ENCODE measurements around the gene MUC6.

MUC6 gene

DNA sequence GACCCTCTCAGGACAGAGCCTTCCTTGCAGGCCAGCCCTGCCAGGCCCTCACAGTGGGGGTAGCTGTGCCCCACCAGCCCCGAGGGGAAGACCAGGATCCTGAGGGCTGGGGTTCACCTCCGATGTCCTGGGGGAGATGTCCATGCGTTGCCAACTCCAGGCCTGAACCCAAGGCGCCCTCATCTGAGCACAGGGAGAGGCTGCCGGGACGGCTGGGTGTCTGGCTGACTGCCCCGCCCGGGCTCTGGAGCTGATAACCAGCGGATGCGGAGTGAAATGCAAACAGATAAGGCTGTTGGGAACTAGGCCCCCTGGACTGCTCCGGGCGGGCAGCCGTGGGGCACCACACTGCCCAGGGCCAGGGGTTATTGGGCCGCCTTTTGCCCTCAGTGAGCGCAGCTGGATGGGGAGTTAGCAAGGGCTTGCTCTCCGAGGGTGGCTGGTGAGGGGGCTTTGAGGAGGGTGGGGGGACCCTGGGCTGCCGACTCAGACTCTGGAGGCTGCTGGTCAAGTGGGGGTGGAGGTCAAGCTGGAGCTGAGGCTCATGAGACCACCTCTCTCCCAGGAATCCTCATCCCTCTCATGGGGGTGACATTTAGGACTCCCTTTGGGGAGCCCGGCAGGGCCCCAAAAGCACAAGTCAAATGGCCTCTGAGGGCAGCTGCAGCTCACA lies 5.6 kb upstream of the MUC6 start:
- Histone ChIP-seq H3K9me3 (ENCODE audit: control insufficient read depth, insufficient read depth, low read length) (no peaks in the 10 kb centered on the region), H3K27ac (ENCODE audit: low read length) (no peak overlapping the region), H3K27me3 (ENCODE audit: control insufficient read depth, insufficient read depth, low read length) (no peaks in the 10 kb centered on the region)

DNA sequence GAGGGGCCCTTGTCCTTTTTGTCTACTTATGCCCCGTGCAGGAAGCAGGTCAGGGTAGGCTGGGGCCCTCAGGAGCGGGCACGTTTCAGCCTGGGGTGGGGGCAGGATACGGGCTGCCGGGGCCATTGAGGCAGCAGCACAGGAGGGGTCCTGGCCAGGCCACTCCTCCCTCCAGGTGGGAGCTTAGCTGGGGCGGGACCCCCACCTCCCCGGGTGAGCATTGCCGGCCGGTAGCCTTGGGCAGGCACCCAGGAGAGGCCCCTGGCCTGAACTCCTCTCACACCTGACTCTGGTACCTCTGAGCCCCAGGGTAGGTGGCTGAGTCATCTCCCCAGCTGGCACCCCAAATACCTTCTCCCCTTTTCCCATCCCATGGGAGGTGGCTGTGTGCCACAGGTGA lies 5.0 kb upstream of the MUC6 start:
- no peak overlapping the region for H3K27ac ChIP-seq (ENCODE audit: low read length)

More for the DNA sequence above, 5.6 kb upstream of the MUC6 start:
- WGBS (ENCODE audit: insufficient coverage, insufficient read length), result no CpG with 5 or more reads among the region's 18 CpGs
- Histone ChIP-seq H3K4me3 (ENCODE audit: low read length) (no peak overlapping the region), H3K4me1 (ENCODE audit: control insufficient read depth, insufficient read depth, low read length) (no peaks in the 10 kb centered on the region), H3K36me3 (ENCODE audit: control insufficient read depth, insufficient read depth, low read length) (no peaks in the 10 kb centered on the region)
- no peak for DNase-seq (ENCODE audit: low read depth, low spot score)

DNA sequence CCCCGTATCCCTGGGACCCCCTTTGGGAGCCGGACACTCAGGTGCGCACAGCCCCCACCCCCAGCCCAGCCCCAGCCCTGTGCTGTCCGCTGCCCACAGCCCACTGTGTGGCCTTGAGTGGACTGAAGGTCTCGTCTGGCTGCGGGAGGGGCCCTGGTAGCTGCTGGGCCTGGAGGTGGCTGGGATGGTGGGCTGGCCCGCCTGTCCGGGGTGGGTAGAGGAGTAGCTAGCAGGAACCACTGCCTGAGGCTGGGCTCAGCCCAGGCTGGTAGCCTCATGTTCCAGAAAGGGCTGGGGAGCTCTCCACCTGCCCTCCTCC lies 4.6 kb upstream of the MUC6 start:
- Histone ChIP-seq H3K36me3 (ENCODE audit: control insufficient read depth, insufficient read depth, low read length) (no peaks in the 10 kb centered on the region), H3K4me3 (ENCODE audit: low read length) (no peak overlapping the region), H3K27me3 (ENCODE audit: control insufficient read depth, insufficient read depth, low read length) (no peaks in the 10 kb centered on the region), H3K4me1 (ENCODE audit: control insufficient read depth, insufficient read depth, low read length) (no peaks in the 10 kb centered on the region), H3K27ac (ENCODE audit: low read length) (no peak overlapping the region), H3K9me3 (ENCODE audit: control insufficient read depth, insufficient read depth, low read length) (no peaks in the 10 kb centered on the region)
- DNase-seq (ENCODE audit: low read depth, low spot score), result no peak
- WGBS (ENCODE audit: insufficient coverage, insufficient read length), result no CpG with 5 or more reads among the region's 8 CpGs

More for the DNA sequence above, 5.0 kb upstream of the MUC6 start:
- Histone ChIP-seq H3K36me3 (ENCODE audit: control insufficient read depth, insufficient read depth, low read length) (no peaks in the 10 kb centered on the region), H3K27me3 (ENCODE audit: control insufficient read depth, insufficient read depth, low read length) (no peaks in the 10 kb centered on the region), H3K4me1 (ENCODE audit: control insufficient read depth, insufficient read depth, low read length) (no peaks in the 10 kb centered on the region), H3K9me3 (ENCODE audit: control insufficient read depth, insufficient read depth, low read length) (no peaks in the 10 kb centered on the region), H3K4me3 (ENCODE audit: low read length) (no peak overlapping the region)
- WGBS (ENCODE audit: insufficient coverage, insufficient read length), result no CpG with 5 or more reads among the region's 9 CpGs
- no peak for DNase-seq (ENCODE audit: low read depth, low spot score)

DNA sequence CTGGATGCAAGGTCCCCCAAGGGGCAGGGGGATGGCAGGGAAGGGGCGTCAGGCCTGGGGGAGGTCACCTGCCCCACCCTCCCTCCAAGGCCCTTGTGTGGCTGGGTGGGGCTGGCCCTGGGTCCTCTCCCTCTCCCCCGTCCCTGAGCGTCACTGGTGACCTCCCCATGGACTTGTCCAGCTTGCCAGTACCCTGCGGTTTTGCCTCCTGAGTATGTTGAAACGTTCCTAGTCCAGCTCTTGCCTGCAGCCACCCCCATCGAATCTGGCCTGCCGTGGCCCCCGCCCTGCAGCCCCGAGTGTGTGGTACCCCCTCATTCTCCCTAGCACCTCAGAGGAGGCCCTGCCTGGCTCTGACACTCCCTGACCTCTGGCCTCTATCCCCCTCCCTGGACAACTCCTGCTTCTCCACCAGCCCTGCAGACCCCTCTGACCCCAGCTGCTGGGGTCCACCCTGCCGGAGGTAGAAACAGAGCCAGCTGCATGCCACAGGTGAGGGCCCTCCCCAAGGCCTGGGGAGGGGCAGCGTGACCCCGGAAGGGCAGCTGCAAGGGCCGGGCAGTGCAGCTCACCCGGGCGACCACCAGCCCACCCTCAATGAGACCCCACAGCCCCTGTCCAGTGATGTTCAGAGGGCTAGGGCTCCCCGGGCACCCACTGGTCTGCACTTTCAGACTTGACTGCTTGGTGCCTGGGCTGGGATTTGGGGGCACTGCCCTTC lies 4.1 kb upstream of the MUC6 start:
- H3K27me3 ChIP-seq (ENCODE audit: control insufficient read depth, insufficient read depth, low read length), result no peaks in the 10 kb centered on the region
- no CpG with 5 or more reads among the region's 16 CpGs for WGBS (ENCODE audit: insufficient coverage, insufficient read length)
- no peaks in the 10 kb centered on the region for H3K4me1 ChIP-seq (ENCODE audit: control insufficient read depth, insufficient read depth, low read length)
- no peaks in the 10 kb centered on the region for H3K9me3 ChIP-seq (ENCODE audit: control insufficient read depth, insufficient read depth, low read length)
- no peak overlapping the region for H3K4me3 ChIP-seq (ENCODE audit: low read length)
- no peak overlapping the region for H3K27ac ChIP-seq (ENCODE audit: low read length)
- DNase-seq (ENCODE audit: low read depth, low spot score), result no peak
- no peaks in the 10 kb centered on the region for H3K36me3 ChIP-seq (ENCODE audit: control insufficient read depth, insufficient read depth, low read length)

DNA sequence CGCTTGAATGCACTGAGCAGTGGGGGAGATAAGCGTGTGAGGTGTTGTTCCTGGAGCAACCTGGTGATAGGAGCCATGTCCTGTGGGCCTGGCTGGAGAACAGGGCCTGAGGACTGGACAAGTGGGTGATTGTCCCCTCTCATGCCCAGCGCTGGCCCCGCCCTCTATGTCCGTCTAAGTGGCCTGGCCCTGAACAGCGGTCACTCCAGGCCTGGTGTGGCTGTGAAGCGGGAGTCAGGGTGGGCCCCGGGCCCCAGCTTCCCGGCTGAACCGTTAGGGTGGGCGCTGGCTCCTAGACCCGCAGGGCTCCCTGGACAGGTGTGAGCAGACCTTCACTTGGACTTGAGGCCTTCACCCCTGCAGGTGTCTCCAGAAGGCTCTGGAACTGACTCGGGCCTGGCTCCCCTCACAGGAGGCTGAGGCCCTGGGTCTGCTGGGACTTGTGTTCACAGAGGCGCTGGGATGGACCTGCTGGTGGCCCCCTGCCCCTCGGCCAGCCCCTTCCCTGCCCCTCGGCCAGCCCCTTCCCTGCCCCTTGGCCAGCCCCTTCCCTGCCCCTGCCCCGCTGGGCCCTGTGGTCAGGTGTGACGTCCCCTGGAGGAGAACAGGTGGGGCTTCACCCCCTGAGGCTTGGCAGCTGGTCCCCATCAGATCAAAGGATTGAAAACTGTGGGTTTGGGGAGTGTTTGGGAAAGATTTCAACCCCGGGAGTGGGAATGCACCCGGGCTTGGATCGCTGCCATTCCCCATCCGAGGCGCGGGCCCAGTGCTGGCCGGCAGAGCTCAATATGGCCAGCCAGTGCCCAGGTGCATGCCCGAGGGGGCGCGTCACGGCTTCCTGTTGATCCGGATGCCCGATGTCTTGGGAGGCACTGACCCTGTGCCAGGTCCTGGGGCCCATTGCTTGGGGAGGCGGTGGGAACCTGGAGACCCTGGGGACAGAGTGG lies 3.2 kb upstream of the MUC6 start:
- H3K9me3 ChIP-seq (ENCODE audit: control insufficient read depth, insufficient read depth, low read length), result no peaks in the 10 kb centered on the region
- H3K4me3 ChIP-seq (ENCODE audit: low read length), result no peak overlapping the region
- no peak overlapping the region for H3K27ac ChIP-seq (ENCODE audit: low read length)
- no peaks in the 10 kb centered on the region for H3K4me1 ChIP-seq (ENCODE audit: control insufficient read depth, insufficient read depth, low read length)
- no peak for DNase-seq (ENCODE audit: low read depth, low spot score)
- WGBS (ENCODE audit: insufficient coverage, insufficient read length), result no CpG with 5 or more reads among the region's 32 CpGs
- H3K36me3 ChIP-seq (ENCODE audit: control insufficient read depth, insufficient read depth, low read length), result no peaks in the 10 kb centered on the region; the same call in 1 of the 2 replicates
- H3K27me3 ChIP-seq (ENCODE audit: control insufficient read depth, insufficient read depth, low read length), result no peaks in the 10 kb centered on the region

- Histone ChIP-seq H3K4me3 (ENCODE audit: low read length) (no peak overlapping the region), H3K36me3 (ENCODE audit: control insufficient read depth, insufficient read depth, low read length) (no peaks in the 10 kb centered on the region; the same call in 1 of the 2 replicates), H3K4me1 (ENCODE audit: control insufficient read depth, insufficient read depth, low read length) (no peaks in the 10 kb centered on the region), H3K27ac (ENCODE audit: low read length) (no peak overlapping the region), H3K27me3 (ENCODE audit: control insufficient read depth, insufficient read depth, low read length) (no peaks in the 10 kb centered on the region), H3K9me3 (ENCODE audit: control insufficient read depth, insufficient read depth, low read length) (no peaks in the 10 kb centered on the region)
- DNase-seq (ENCODE audit: low read depth, low spot score), result no peak
- WGBS (ENCODE audit: insufficient coverage, insufficient read length), result no CpG with 5 or more reads among the region's 12 CpGs
Measured at GRCh38 chr11:1038921-1039320, 2.4 kb upstream of the MUC6 start.

- Histone ChIP-seq H3K4me1 (ENCODE audit: control insufficient read depth, insufficient read depth, low read length) (no peaks in the 10 kb centered on the region), H3K4me3 (ENCODE audit: low read length) (no peak overlapping the region), H3K9me3 (ENCODE audit: control insufficient read depth, insufficient read depth, low read length) (no peaks in the 10 kb centered on the region), H3K27ac (ENCODE audit: low read length) (no peak overlapping the region), H3K36me3 (ENCODE audit: control insufficient read depth, insufficient read depth, low read length) (no peaks in the 10 kb centered on the region; the same call in 1 of the 2 replicates), H3K27me3 (ENCODE audit: control insufficient read depth, insufficient read depth, low read length) (no peaks in the 10 kb centered on the region)
- WGBS (ENCODE audit: insufficient coverage, insufficient read length), result no CpG with 5 or more reads among the region's 10 CpGs
- DNase-seq (ENCODE audit: low read depth, low spot score), result no peak
Measured at GRCh38 chr11:1038361-1038760, 1.8 kb upstream of the MUC6 start.

GRCh38 chr11:1037506-1038055 lies 1.1 kb upstream of the MUC6 start:
- no peak overlapping the region for H3K4me3 ChIP-seq (ENCODE audit: low read length)
- H3K27ac ChIP-seq (ENCODE audit: low read length), result no peak overlapping the region
- no peak for DNase-seq (ENCODE audit: low read depth, low spot score)
- H3K9me3 ChIP-seq (ENCODE audit: control insufficient read depth, insufficient read depth, low read length), result no peaks in the 10 kb centered on the region
- no peaks in the 10 kb centered on the region for H3K4me1 ChIP-seq (ENCODE audit: control insufficient read depth, insufficient read depth, low read length)
- H3K36me3 ChIP-seq (ENCODE audit: control insufficient read depth, insufficient read depth, low read length), result no peaks in the 10 kb centered on the region; the same call in 1 of the 2 replicates
- H3K27me3 ChIP-seq (ENCODE audit: control insufficient read depth, insufficient read depth, low read length), result no peaks in the 10 kb centered on the region
- no CpG with 5 or more reads among the region's 26 CpGs for WGBS (ENCODE audit: insufficient coverage, insufficient read length)

- WGBS (ENCODE audit: insufficient coverage, insufficient read length), result no CpG with 5 or more reads among the region's 13 CpGs
- H3K36me3 ChIP-seq (ENCODE audit: control insufficient read depth, insufficient read depth, low read length), result no peaks in the 10 kb centered on the region; the same call in 1 of the 2 replicates
- no peaks in the 10 kb centered on the region for H3K9me3 ChIP-seq (ENCODE audit: control insufficient read depth, insufficient read depth, low read length)
- H3K4me1 ChIP-seq (ENCODE audit: control insufficient read depth, insufficient read depth, low read length), result no peaks in the 10 kb centered on the region
- no peak overlapping the region for H3K4me3 ChIP-seq (ENCODE audit: low read length)
- DNase-seq (ENCODE audit: low read depth, low spot score), result no peak
- no peaks in the 10 kb centered on the region for H3K27me3 ChIP-seq (ENCODE audit: control insufficient read depth, insufficient read depth, low read length)
- H3K27ac ChIP-seq (ENCODE audit: low read length), result no peak overlapping the region
Measured at GRCh38 chr11:1036931-1037330, 413 bp upstream of the MUC6 start.

Measured in iPS DF 6.9 (cell line).